OCI-LY1 (cell line): Measurements from ENCODE around the gene HES5.

Source experiments
- H2AFZ ChIP-seq: fragments of 200-600 bp; sonication (generic), shearing (Covaris generic); 2 replicates; pipeline ENCODE4 v1.6.0; 2014; ENCODE audit warnings: antibody characterized with exemption, mild to moderate bottlenecking, low read length
- H3F3A ChIP-seq: fragments of 200-600 bp; sonication (generic), shearing (Covaris generic); 2 replicates; pipeline ENCODE4 v1.6.0; 2014; ENCODE audit warnings: mild to moderate bottlenecking, antibody characterized with exemption, low read length, moderate library complexity; ENCODE audit not compliant: insufficient read depth
- H3K27ac ChIP-seq: fragments of 200-600 bp; sonication (generic); 2 replicates; pipeline ENCODE4 v1.5.1; 2014; ENCODE audit warnings: low read length, mixed run types, mild to moderate bottlenecking, low read depth; ENCODE audit not compliant: poor library complexity, severe bottlenecking
- H3K27me3 ChIP-seq: fragments of 200-600 bp; sonication (generic); 2 replicates; pipeline ENCODE4 v1.6.0; 2014; ENCODE audit warnings: antibody characterized with exemption, mild to moderate bottlenecking, low read length, moderate library complexity; ENCODE audit not compliant: insufficient read depth
- H3K36me3 ChIP-seq: fragments of 200-600 bp; sonication (generic); 2 replicates; pipeline ENCODE4 v1.6.1; 2014; ENCODE audit warnings: mild to moderate bottlenecking, antibody characterized with exemption, low read length, moderate library complexity, mixed read lengths; ENCODE audit not compliant: insufficient read depth
- H3K4me1 ChIP-seq: fragments of 200-600 bp; sonication (generic); 2 replicates; pipeline ENCODE4 v1.5.1; 2014; ENCODE audit warnings: mild to moderate bottlenecking, low read length, moderate library complexity; ENCODE audit not compliant: insufficient read depth, severe bottlenecking
- H3K4me2 ChIP-seq: fragments of 200-600 bp; sonication (generic), shearing (Covaris generic); 2 replicates; pipeline ENCODE4 v1.6.1; 2014; ENCODE audit warnings: low read length
- H3K4me3 ChIP-seq: fragments of 200-600 bp; sonication (generic); 2 replicates; pipeline ENCODE4 v1.5.1; 2014; ENCODE audit warnings: low read length, low read depth, mild to moderate bottlenecking, mixed read lengths; ENCODE audit not compliant: poor library complexity, severe bottlenecking
- H3K79me2 ChIP-seq: fragments of 200-600 bp; shearing (Covaris generic); 2 replicates; pipeline ENCODE4 v1.6.1; 2016; ENCODE audit warnings: mixed run types, low read length, mixed read lengths; ENCODE audit not compliant: insufficient read depth
- H3K9ac ChIP-seq: fragments of 200-600 bp; sonication (generic), shearing (Covaris generic); 2 replicates; pipeline ENCODE4 v1.6.1; 2014; ENCODE audit warnings: mild to moderate bottlenecking, low read length, mixed read lengths
- H3K9me2 ChIP-seq: fragments of 200-600 bp; sonication (generic), shearing (Covaris generic); 2 replicates; pipeline ENCODE4 v1.6.1; 2014; ENCODE audit warnings: low read depth, mild to moderate bottlenecking, low read length, mixed read lengths
- H3K9me3 ChIP-seq: fragments of 200-600 bp; shearing (Covaris generic); 2 replicates; pipeline ENCODE4 v1.6.1; 2014; ENCODE audit warnings: low read length, mixed read lengths
- H4K20me1 ChIP-seq: fragments of 200-600 bp; sonication (generic), shearing (Covaris generic); 2 replicates; pipeline ENCODE4 v1.6.0; 2016; ENCODE audit warnings: mild to moderate bottlenecking, low read length; ENCODE audit not compliant: insufficient read depth
- CTCF ChIP-seq: fragments of 200-600 bp; sonication (generic), shearing (Covaris generic); IDR thresholded peaks from 2 replicates; pipeline ENCODE4 v1.5.1; 2017; ENCODE audit warnings: mild to moderate bottlenecking, antibody characterized with exemption, low read length, moderate library complexity, mixed read lengths
- EZH2 ChIP-seq: fragments of 200-600 bp; sonication (generic), shearing (Covaris generic); IDR thresholded peaks from 2 replicates; pipeline ENCODE4 v1.8.0; 2017; ENCODE audit warnings: borderline replicate concordance, mixed run types, mild to moderate bottlenecking, antibody characterized with exemption, low read length, moderate library complexity, mixed read lengths

Gene HES5

GRCh38 chr1:2567083-2567679 lies 37.1 kb upstream of the HES5 start:
- H3K27ac ChIP-seq = no peak overlapping the region
- TF ChIP-seq EZH2 = no peak
- no peak for TF ChIP-seq CTCF
- no peak overlapping the region for H2AFZ ChIP-seq
- no peaks in the 10 kb centered on the region for H3K9me3 ChIP-seq
- no peaks in the 10 kb centered on the region; the same call in 1 of the 2 replicates for H3K27me3 ChIP-seq
- no peak overlapping the region for H3K4me2 ChIP-seq
- no peaks in the 10 kb centered on the region for H3F3A ChIP-seq
- no peaks in the 10 kb centered on the region for H4K20me1 ChIP-seq
- no peak overlapping the region for H3K4me3 ChIP-seq
- H3K79me2 ChIP-seq = no peaks in the 10 kb centered on the region
- H3K9me2 ChIP-seq = no peaks in the 10 kb centered on the region
- H3K9ac ChIP-seq = no peak overlapping the region
- H3K36me3 ChIP-seq = no peaks in the 10 kb centered on the region
- H3K4me1 ChIP-seq = no peaks in the 10 kb centered on the region

GRCh38 chr1:2566101-2567045 lies 36.3 kb upstream of the HES5 start:
- no peak overlapping the region for H3K4me3 ChIP-seq
- H3K36me3 ChIP-seq = no peaks in the 10 kb centered on the region
- TF ChIP-seq CTCF (no peak), EZH2 (no peak)
- no peaks in the 10 kb centered on the region for H3F3A ChIP-seq
- H4K20me1 ChIP-seq = no peaks in the 10 kb centered on the region
- no peaks in the 10 kb centered on the region for H3K9me3 ChIP-seq
- H3K4me1 ChIP-seq = no peaks in the 10 kb centered on the region
- H2AFZ ChIP-seq = no peak overlapping the region
- no peaks in the 10 kb centered on the region for H3K9me2 ChIP-seq
- no peaks in the 10 kb centered on the region; the same call in 1 of the 2 replicates for H3K27me3 ChIP-seq
- no peak overlapping the region for H3K27ac ChIP-seq
- no peak overlapping the region for H3K4me2 ChIP-seq
- no peak overlapping the region for H3K9ac ChIP-seq
- H3K79me2 ChIP-seq = no peaks in the 10 kb centered on the region

- Histone ChIP-seq H3K27me3 (no peaks in the 10 kb centered on the region; the same call in 1 of the 2 replicates), H3F3A (no peaks in the 10 kb centered on the region), H3K9ac (no peak overlapping the region), H4K20me1 (no peaks in the 10 kb centered on the region), H3K36me3 (no peaks in the 10 kb centered on the region), H3K4me3 (no peak overlapping the region), H3K27ac (no peak overlapping the region), H3K4me1 (no peaks in the 10 kb centered on the region), H3K79me2 (no peaks in the 10 kb centered on the region), H3K9me3 (no peaks in the 10 kb centered on the region), H3K4me2 (no peak overlapping the region), H3K9me2 (no peaks in the 10 kb centered on the region), H2AFZ (no peak overlapping the region)
- TF ChIP-seq EZH2 (no peak), CTCF (no peak)
Observed at GRCh38 chr1:2564815-2565374, 34.8 kb upstream of the HES5 start.
